Activated B cell treated with CpG ODN at 0.5 μM for 24 hours (primary cell): ENCODE results near the gene AFG3L2. TPM values are rescaled to one million over a fixed set of nuclear protein-coding genes. Genes with fewer than 3 reads are reported as not detected.

Source experiments
- ATAC-seq: fragments of 200-7000 bp; cut with Tn5 transposase; one replicate; pipeline ENCODE4 v1.10.0; 2021; ENCODE audit warnings: low read depth, mild to moderate bottlenecking, moderate library complexity
- CTCF ChIA-PET: fragments of 350-600 bp; sonication (Branson Sonifier 250); formaldehyde crosslinking; loops from one replicate; lab custom pipeline; 2021; ENCODE audit warnings: antibody characterized with exemption; lab: Charles Lee
- POLR2A ChIA-PET: fragments of 350-600 bp; sonication (Branson Sonifier 250); formaldehyde crosslinking; loops from one replicate; lab custom pipeline; 2021; ENCODE audit warnings: antibody characterized with exemption; lab: Charles Lee
- DNase-seq: peaks from one replicate; pipeline ENCODE4 v3.0.0; 2022
- H3K27ac Mint-ChIP-seq: one replicate; pipeline ENCODE4 v1.8.0; 2020; ENCODE audit warnings: mixed read lengths
- H3K27me3 Mint-ChIP-seq: one replicate; pipeline ENCODE4 v1.8.0; 2021; ENCODE audit warnings: mixed read lengths
- H3K36me3 Mint-ChIP-seq: one replicate; pipeline ENCODE4 v1.8.0; 2021; ENCODE audit warnings: low read depth, mixed read lengths
- H3K4me1 Mint-ChIP-seq: one replicate; pipeline ENCODE4 v1.8.0; 2021; ENCODE audit warnings: mixed read lengths
- H3K4me3 Mint-ChIP-seq: one replicate; pipeline ENCODE4 v1.8.0; 2020; ENCODE audit warnings: mild to moderate bottlenecking, mixed read lengths
- H3K9me3 Mint-ChIP-seq: one replicate; pipeline ENCODE4 v1.8.0; 2020; ENCODE audit warnings: mixed read lengths
- CTCF ChIP-seq: fragments of 200-600 bp; IDR thresholded peaks from one replicate; pipeline ENCODE4 v1.8.0; 2022; ENCODE audit warnings: antibody characterized with exemption, mild to moderate bottlenecking
- intact Hi-C: fragments of 100-400 bp; cut with micrococcal nuclease; formaldehyde crosslinking; loops from one replicate; pipeline ENCODE4 v1.15.1; 2024
- total RNA-seq: library from RNA; stranded (reverse); gene quantifications from 2 replicates; pipeline ENCODE4 v1.2.3, GENCODE V29; 2022

Gene AFG3L2
- total RNA-seq, 1 donor from 2014 or later = 49.9 TPM

GRCh38 chr18:12312976-12313375 lies 64.1 kb downstream of the AFG3L2 start:
- DNase-seq (no peak), ATAC-seq (no peak)
- Mint-ChIP-seq H3K27ac (no peak overlapping the region), H3K36me3 (peaks cover 18% of the 10 kb centered on the region), H3K27me3 (no peaks in the 10 kb centered on the region), H3K4me1 (peaks cover 62% of the 10 kb centered on the region), H3K9me3 (peaks cover 5% of the 10 kb centered on the region), H3K4me3 (no peak overlapping the region)
- ChIA-PET CTCF (no interaction called here), POLR2A (interaction anchor here (0.6 kb wide), 1 partner anchor 565 kb away, joined by 4 read pairs; no protein-coding TSS in a partner anchor)
- intact Hi-C loops = loop anchor here (10.0 kb wide), 1 partner anchor 458 kb away; the partner anchor contains the start of gene CHMP1B
- TF ChIP-seq CTCF = no peak

GRCh38 chr18:12310762-12311161 lies 66.3 kb downstream of the AFG3L2 start:
- Mint-ChIP-seq H3K4me1 (peaks cover 52% of the 10 kb centered on the region), H3K27ac (no peak overlapping the region), H3K4me3 (no peak overlapping the region), H3K9me3 (peaks cover 5% of the 10 kb centered on the region), H3K27me3 (peaks cover 11% of the 10 kb centered on the region), H3K36me3 (peaks cover 18% of the 10 kb centered on the region)
- ChIA-PET POLR2A (no interaction called here), CTCF (interaction anchor here (0.6 kb wide), 1 partner anchor 67 kb away, joined by 3 read pairs; no protein-coding TSS in a partner anchor)
- no peak for TF ChIP-seq CTCF
- ATAC-seq (no peak), DNase-seq (no peak)
- intact Hi-C loops = loop anchor here (10.0 kb wide), 1 partner anchor 456 kb away; the partner anchor contains the start of gene CHMP1B

GRCh38 chr18:12309683-12310198 lies 67.3 kb downstream of the AFG3L2 start:
- ATAC-seq (no peak), DNase-seq (no peak)
- H3K4me3 Mint-ChIP-seq = peak overlapping the region; percentile 59
- POLR2A ChIA-PET = interaction anchor here (0.6 to 1.5 kb wide), 6 partner anchors 8 to 576 kb away, joined by 3 to 9 read pairs (median 4); no protein-coding TSS in a partner anchor
- H3K9me3 Mint-ChIP-seq = peaks cover 5% of the 10 kb centered on the region
- CTCF ChIA-PET = no interaction called here
- H3K27ac Mint-ChIP-seq = peak overlapping the region; percentile 64
- H3K27me3 Mint-ChIP-seq = peaks cover 13% of the 10 kb centered on the region
- TF ChIP-seq CTCF = no peak
- intact Hi-C loops = loop anchor here (2.0 to 10.0 kb wide), 6 partner anchors 327 to 1303 kb away; partner anchors contain the start of genes CEP192, CHMP1B, IMPA2 and PTPN2
- peaks cover 44% of the 10 kb centered on the region for H3K4me1 Mint-ChIP-seq
- peaks cover 18% of the 10 kb centered on the region for H3K36me3 Mint-ChIP-seq

GRCh38 chr18:12308386-12309100 lies 68.5 kb downstream of the AFG3L2 start:
- Mint-ChIP-seq H3K4me3 (peak overlapping the region; percentile 85), H3K27ac (peak overlapping the region; percentile 69), H3K27me3 (peaks cover 20% of the 10 kb centered on the region), H3K4me1 (peaks cover 32% of the 10 kb centered on the region), H3K9me3 (peaks cover 5% of the 10 kb centered on the region), H3K36me3 (peaks cover 16% of the 10 kb centered on the region)
- DNase-seq = peak; percentile 57
- CTCF ChIA-PET = no interaction called here
- TF ChIP-seq CTCF = no peak
- intact Hi-C loops = loop anchor here (1.0 to 5.0 kb wide), 7 partner anchors 69 to 1304 kb away; partner anchors contain the start of genes AFG3L2, CEP192, IMPA2 and PSMG2
- POLR2A ChIA-PET = interaction anchor here (0.7 to 1.5 kb wide), 6 partner anchors 9 to 394 kb away, joined by 4 to 9 read pairs (median 5); partner anchors contain the start of genes AFG3L2 and CEP76
- peak; percentile 63 for ATAC-seq
